H9 (cell line): ENCODE data around the gene AGTPBP1. TPM values are rescaled to one million over a fixed set of nuclear protein-coding genes. Genes with fewer than 3 reads are reported as not detected.

Source experiments
- DNase-seq: peaks from one replicate; pipeline ENCODE4 v3.0.0-alpha.2; 2017
- H2AFZ ChIP-seq: one replicate; pipeline ENCODE4 v1.6.1; 2013; ENCODE audit warnings: mild to moderate bottlenecking, low read length, control low read depth, moderate library complexity
- H2AK5ac ChIP-seq: 2 replicates; pipeline ENCODE4 v1.6.1; 2013; ENCODE audit warnings: low read length, control low read depth, mixed read lengths; ENCODE audit not compliant: insufficient read length
- H2BK120ac ChIP-seq: one replicate; pipeline ENCODE4 v1.6.1; 2013; ENCODE audit warnings: low read depth, mild to moderate bottlenecking, low read length, control low read depth, inconsistent platforms; ENCODE audit not compliant: poor library complexity, severe bottlenecking
- H2BK12ac ChIP-seq: 2 replicates; pipeline ENCODE4 v1.6.1; 2013; ENCODE audit warnings: low read length, control low read depth, mixed read lengths, low read depth; ENCODE audit not compliant: insufficient read length
- H2BK15ac ChIP-seq: 2 replicates; pipeline ENCODE4 v1.6.1; 2013; ENCODE audit warnings: low read depth, low read length, control low read depth
- H2BK20ac ChIP-seq: one replicate; pipeline ENCODE4 v1.6.1; 2013; ENCODE audit warnings: low read depth, mild to moderate bottlenecking, low read length, control low read depth, inconsistent platforms; ENCODE audit not compliant: poor library complexity, severe bottlenecking
- H2BK5ac ChIP-seq: 2 replicates; pipeline ENCODE4 v1.6.1; 2013; ENCODE audit warnings: low read length, control low read depth, mixed read lengths; ENCODE audit not compliant: insufficient read length
- H3K14ac ChIP-seq: 2 replicates; pipeline ENCODE4 v1.6.1; 2013; ENCODE audit warnings: low read length, control low read depth; ENCODE audit not compliant: insufficient read depth
- H3K18ac ChIP-seq: 2 replicates; pipeline ENCODE4 v1.6.1; 2013; ENCODE audit warnings: low read depth, mild to moderate bottlenecking, mixed read lengths, low read length, control low read depth; ENCODE audit not compliant: insufficient read length
- H3K23ac ChIP-seq: 2 replicates; pipeline ENCODE4 v1.6.1; 2013; ENCODE audit warnings: low read length, control low read depth, mixed read lengths, low read depth; ENCODE audit not compliant: insufficient read length
- H3K23me2 ChIP-seq: 2 replicates; pipeline ENCODE4 v1.6.1; 2013; ENCODE audit warnings: low read depth, mild to moderate bottlenecking, mixed read lengths, low read length, control low read depth; ENCODE audit not compliant: insufficient read length, poor library complexity, severe bottlenecking
- H3K27ac ChIP-seq: 2 replicates; pipeline ENCODE4 v1.5.1; 2013; ENCODE audit warnings: low read length, control low read depth, mixed read lengths, low read depth; ENCODE audit not compliant: insufficient read length
- H3K27me3 ChIP-seq: 2 replicates; pipeline ENCODE4 v1.6.1; 2013; ENCODE audit warnings: low read length, control low read depth, inconsistent platforms; ENCODE audit not compliant: insufficient read depth
- H3K4ac ChIP-seq: 2 replicates; pipeline ENCODE4 v1.6.1; 2013; ENCODE audit warnings: low read depth, mild to moderate bottlenecking, control low read depth, inconsistent platforms, low read length, moderate library complexity
- H3K4me1 ChIP-seq: 2 replicates; pipeline ENCODE4 v1.6.1; 2013; ENCODE audit warnings: low read length, control low read depth, inconsistent platforms; ENCODE audit not compliant: insufficient read depth
- H3K4me2 ChIP-seq: 2 replicates; pipeline ENCODE4 v1.6.1; 2013; ENCODE audit warnings: low read length, control low read depth, mixed read lengths; ENCODE audit not compliant: insufficient read length, insufficient read depth
- H3K56ac ChIP-seq: 2 replicates; pipeline ENCODE4 v1.6.1; 2013; ENCODE audit warnings: low read depth, mild to moderate bottlenecking, mixed read lengths, low read length, control low read depth; ENCODE audit not compliant: insufficient read length
- H3K79me1 ChIP-seq: 2 replicates; pipeline ENCODE4 v1.6.1; 2013; ENCODE audit warnings: low read depth, mild to moderate bottlenecking, moderate library complexity, low read length, control low read depth, inconsistent platforms; ENCODE audit not compliant: insufficient read depth, poor library complexity, severe bottlenecking
- H3K79me2 ChIP-seq: 2 replicates; pipeline ENCODE4 v1.6.1; 2013; ENCODE audit warnings: low read length, control low read depth, inconsistent platforms; ENCODE audit not compliant: insufficient read depth
- H3K9ac ChIP-seq: 2 replicates; pipeline ENCODE4 v1.6.1; 2013; ENCODE audit warnings: low read length, control low read depth, mixed read lengths; ENCODE audit not compliant: insufficient read length; ENCODE audit errors: extremely low read depth
- H3K9me3 ChIP-seq: one replicate; pipeline ENCODE4 v1.6.1; 2013; ENCODE audit warnings: low read depth, low read length, inconsistent platforms; ENCODE audit not compliant: control insufficient read depth
- H3T11ph ChIP-seq: one replicate; pipeline ENCODE4 v1.6.1; 2013; ENCODE audit warnings: mild to moderate bottlenecking, low read length, control low read depth, inconsistent platforms
- H4K20me1 ChIP-seq: one replicate; pipeline ENCODE4 v1.6.1; 2013; ENCODE audit not compliant: control insufficient read depth, insufficient read length, insufficient read depth
- H4K5ac ChIP-seq: 2 replicates; pipeline ENCODE4 v1.6.1; 2013; ENCODE audit warnings: low read depth, mild to moderate bottlenecking, mixed read lengths, low read length, control low read depth; ENCODE audit not compliant: insufficient read length
- H4K8ac ChIP-seq: replicated peaks from 2 replicates; pipeline ENCODE4 v1.6.1; 2013; ENCODE audit warnings: low read length, control low read depth, mixed read lengths, low read depth; ENCODE audit not compliant: insufficient read length
- H4K91ac ChIP-seq: 2 replicates; pipeline ENCODE4 v1.6.1; 2013; ENCODE audit warnings: low read depth, mild to moderate bottlenecking, moderate library complexity, mixed read lengths, low read length, control low read depth; ENCODE audit not compliant: insufficient read length
- H3K27ac Mint-ChIP-seq, 3 experiments: 2 replicates in 2 of 3; 3 replicates in 1 of 3; pipeline ENCODE4 v1.8.0; 2020 to 2021; ENCODE audit warnings: mixed read lengths in 3 of 3, mild to moderate bottlenecking in 1 of 3, moderate library complexity in 1 of 3
- H3K27me3 Mint-ChIP-seq: 2 replicates; pipeline ENCODE4 v1.8.0; 2021; ENCODE audit warnings: low read depth, mild to moderate bottlenecking, moderate library complexity, mixed read lengths
- H3K36me3 Mint-ChIP-seq, 3 experiments: 2 replicates in 2 of 3; 3 replicates in 1 of 3; pipeline ENCODE4 v1.8.0; 2020 to 2021; ENCODE audit warnings: low read depth in 3 of 3, mixed read lengths in 3 of 3; ENCODE audit not compliant: insufficient read depth in 1 of 3
- H3K4me1 Mint-ChIP-seq, 2 experiments: 2 replicates each; pipeline ENCODE4 v1.8.0; 2020; ENCODE audit warnings: mixed read lengths in 2 of 2
- H3K4me3 Mint-ChIP-seq, 2 experiments: 2 replicates in 1 of 2; 3 replicates in 1 of 2; pipeline ENCODE4 v1.8.0; 2020 to 2021; ENCODE audit warnings: mild to moderate bottlenecking in 2 of 2, mixed read lengths in 2 of 2, moderate library complexity in 1 of 2
- H3K9me3 Mint-ChIP-seq, 2 experiments: 2 replicates in 1 of 2; 3 replicates in 1 of 2; pipeline ENCODE4 v1.8.0; 2020; ENCODE audit warnings: mild to moderate bottlenecking in 2 of 2, mixed read lengths in 2 of 2, moderate library complexity in 1 of 2
- CTCF ChIP-seq: fragments of 200-600 bp; sonication (generic); conservative IDR thresholded peaks from 3 replicates; pipeline ENCODE4 v1.8.0; 2021; ENCODE audit warnings: antibody characterized with exemption, mild to moderate bottlenecking
- WGBS: extraction: QIAGEN DNeasy Blood & Tissue Kit; methylation state at CpG from one replicate; pipeline ENCODE4 v1.1.7; 2013; ENCODE audit warnings: missing lambda C conversion rate, low lambda C conversion rate, mixed read lengths; ENCODE audit not compliant: insufficient read length; ENCODE audit errors: extremely low coverage; 5-methylcytosine and 5-hydroxymethylcytosine counted together
- total RNA-seq: library from RNA; stranded (reverse); gene quantifications from 2 replicates; pipeline ENCODE4 v1.2.1, GENCODE V29; 2021

Gene AGTPBP1
- total RNA-seq, 1 experiment from 2014 or later, result 53.1 TPM

- Histone ChIP-seq H3K27ac (no peak overlapping the region), H3K79me1 (no peaks in the 10 kb centered on the region), H4K20me1 (no peaks in the 10 kb centered on the region), H2BK12ac (no peak overlapping the region), H3K9me3 (no peaks in the 10 kb centered on the region), H2BK120ac (no peak overlapping the region), H3K4ac (no peak overlapping the region), H3T11ph (no peak overlapping the region), H3K4me1 (no peaks in the 10 kb centered on the region), H3K4me2 (no peak overlapping the region), H4K5ac (no peak overlapping the region), H4K8ac (no peak overlapping the region), H2AK5ac (no peak overlapping the region), H4K91ac (no peak overlapping the region), H3K18ac (no peak overlapping the region), H2BK20ac (no peak overlapping the region), H2BK15ac (no peak overlapping the region), H3K27me3 (no peaks in the 10 kb centered on the region), H3K79me2 (no peaks in the 10 kb centered on the region), H2BK5ac (no peak overlapping the region), H3K23ac (no peak overlapping the region), H3K14ac (no peak overlapping the region; the same call in 1 of the 2 replicates), H2AFZ (no peak overlapping the region), H3K56ac (no peak overlapping the region), H3K23me2 (no peaks in the 10 kb centered on the region), H3K9ac (no peak overlapping the region)
- DNase-seq, result no peak
- no peak overlapping the region for H3K27ac Mint-ChIP-seq
- H3K27me3 Mint-ChIP-seq, result peaks cover 3% of the 10 kb centered on the region; the same call in 1 of the 2 replicates
- no peak overlapping the region for H3K4me3 Mint-ChIP-seq
- H3K4me1 Mint-ChIP-seq, result peaks cover 5 to 9% of the 10 kb centered on the region in 2 experiments
- no peaks in the 10 kb centered on the region; a peak in 1 of 7 replicates for H3K36me3 Mint-ChIP-seq
- no peak for TF ChIP-seq CTCF
- WGBS, result no CpG with 5 or more reads among the region's 6 CpGs
- no peaks in the 10 kb centered on the region; a peak in 1 of 5 replicates for H3K9me3 Mint-ChIP-seq
These were observed 230.8 kb downstream of the AGTPBP1 start for GRCh38 chr9:85510830-85511504.
